ENCODE data around the gene EBLN2.

EBLN2 gene

DNA sequence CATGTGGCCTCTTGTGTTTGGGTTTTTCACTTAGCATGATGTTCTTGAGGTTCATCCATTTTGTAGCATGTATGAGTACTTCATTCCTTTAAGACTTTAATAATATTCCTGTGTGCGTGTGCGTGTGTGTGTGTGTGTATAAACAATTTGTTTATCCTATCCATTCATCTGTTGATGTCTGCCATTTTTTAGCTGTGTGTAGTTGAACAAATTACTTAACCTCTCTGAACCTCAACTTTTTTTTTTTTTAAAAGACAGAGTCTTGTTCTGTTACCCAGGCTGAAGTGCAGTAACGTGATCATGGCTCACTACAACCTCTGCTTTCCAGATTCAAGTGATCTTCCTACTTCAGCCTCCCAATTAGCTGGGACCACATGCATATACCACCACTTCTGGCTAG, 47.3 kb downstream of the EBLN2 start:
- DNase-seq: no peak

DNA sequence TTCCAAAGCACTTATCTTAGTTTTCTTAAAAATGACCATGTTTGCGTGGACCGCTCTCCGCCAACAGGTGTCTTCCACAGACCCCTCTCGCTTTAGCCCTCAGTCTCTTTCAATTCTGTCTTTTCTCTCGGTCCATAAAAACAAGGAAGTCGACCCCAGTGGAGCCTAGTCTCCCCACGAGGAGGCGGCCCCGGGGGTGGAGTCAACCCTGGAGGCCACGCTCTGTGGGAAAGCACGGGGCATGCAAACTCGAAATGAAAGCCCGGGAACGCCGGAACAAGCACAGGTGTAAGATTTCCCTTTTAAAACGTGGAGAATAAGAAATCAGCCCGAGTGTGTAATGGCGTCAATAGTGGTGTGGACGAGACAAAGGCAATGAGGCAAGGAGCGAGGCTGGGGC, 49.1 kb downstream of the EBLN2 start:
- no peak for DNase-seq

Data from eye (tissue), 1 donor.